ENCODE results near the gene PRSS36. TPM values are rescaled to one million over a fixed set of nuclear protein-coding genes. Genes with fewer than 3 reads are reported as not detected.

PRSS36 gene
- total and polyA plus RNA-seq, 2 of the 4 experiments (the other 2 are of a cell fraction) = 0.18 to 0.55 TPM

DNA sequence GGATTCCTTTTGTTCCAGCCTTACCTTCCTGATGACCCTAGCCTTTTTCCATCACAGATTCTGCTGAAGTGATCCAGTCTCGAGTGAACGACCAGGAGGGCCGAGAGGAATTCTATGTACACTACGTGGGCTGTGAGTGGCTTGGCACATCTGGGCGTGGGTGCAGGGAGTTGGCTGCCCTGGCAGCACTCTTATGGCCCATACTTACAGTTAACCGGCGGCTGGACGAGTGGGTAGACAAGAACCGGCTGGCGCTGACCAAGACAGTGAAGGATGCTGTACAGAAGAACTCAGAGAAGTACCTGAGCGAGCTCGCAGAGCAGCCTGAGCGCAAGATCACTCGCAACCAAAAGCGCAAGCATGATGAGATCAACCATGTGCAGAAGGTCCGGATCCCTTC lies 29.7 kb downstream of the PRSS36 start:
- no peak overlapping the region for H2AK5ac ChIP-seq (ENCODE audit: low read depth, low read length)
- dilution Hi-C loops (cut with HindIII; ENCODE audit: low sequenced_read_pairs, unreplicated experiment) = no loop called here
- H2BK20ac ChIP-seq (ENCODE audit: low read depth, low read length) = no peak overlapping the region
- TF ChIP-seq CEBPB (IDR thresholded peaks at IDR 0.05; ENCODE audit: low read depth, low read length) (no peak), FOS (IDR thresholded peaks at IDR 0.05; ENCODE audit: low read depth, low read length) (no peak), MAZ (IDR thresholded peaks at IDR 0.05; ENCODE audit: borderline replicate concordance, low read depth, low read length) (no peak), CHD1 (IDR thresholded peaks at IDR 0.05; ENCODE audit: low read depth, low read length) (no peak), SMC3 (IDR thresholded peaks at IDR 0.05; ENCODE audit: low read depth, low read length) (no peak), MXI1 (IDR thresholded peaks at IDR 0.05; ENCODE audit: borderline replicate concordance, low read depth, low read length) (no peak), BHLHE40 (IDR thresholded peaks at IDR 0.05; ENCODE audit: low read depth, low read length) (no peak), RAD21 (IDR thresholded peaks at IDR 0.05; ENCODE audit: low read length) (no peak), RCOR1 (IDR thresholded peaks at IDR 0.05; ENCODE audit: insufficient replicate concordance, low read length) (no peak), RFX5 (IDR thresholded peaks at IDR 0.05; ENCODE audit: low read depth, low read length) (no peak), POLR2A (IDR thresholded peaks at IDR 0.05; ENCODE audit: low read depth, low read length) (no peak), MAFK (IDR thresholded peaks at IDR 0.05; ENCODE audit: low read depth, low read length) (no peak), NFE2L2 (IDR thresholded peaks at IDR 0.05; ENCODE audit: low read depth, low read length) (no peak)
- TF ChIP-seq, protein P1, sequence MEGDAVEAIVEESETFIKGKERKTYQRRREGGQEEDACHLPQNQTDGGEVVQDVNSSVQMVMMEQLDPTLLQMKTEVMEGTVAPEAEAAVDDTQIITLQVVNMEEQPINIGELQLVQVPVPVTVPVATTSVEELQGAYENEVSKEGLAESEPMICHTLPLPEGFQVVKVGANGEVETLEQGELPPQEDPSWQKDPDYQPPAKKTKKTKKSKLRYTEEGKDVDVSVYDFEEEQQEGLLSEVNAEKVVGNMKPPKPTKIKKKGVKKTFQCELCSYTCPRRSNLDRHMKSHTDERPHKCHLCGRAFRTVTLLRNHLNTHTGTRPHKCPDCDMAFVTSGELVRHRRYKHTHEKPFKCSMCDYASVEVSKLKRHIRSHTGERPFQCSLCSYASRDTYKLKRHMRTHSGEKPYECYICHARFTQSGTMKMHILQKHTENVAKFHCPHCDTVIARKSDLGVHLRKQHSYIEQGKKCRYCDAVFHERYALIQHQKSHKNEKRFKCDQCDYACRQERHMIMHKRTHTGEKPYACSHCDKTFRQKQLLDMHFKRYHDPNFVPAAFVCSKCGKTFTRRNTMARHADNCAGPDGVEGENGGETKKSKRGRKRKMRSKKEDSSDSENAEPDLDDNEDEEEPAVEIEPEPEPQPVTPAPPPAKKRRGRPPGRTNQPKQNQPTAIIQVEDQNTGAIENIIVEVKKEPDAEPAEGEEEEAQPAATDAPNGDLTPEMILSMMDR (conservative IDR thresholded peaks at IDR 0.05; ENCODE audit: low read depth, low read length) = no peak
- TF ChIP-seq, protein P2, sequence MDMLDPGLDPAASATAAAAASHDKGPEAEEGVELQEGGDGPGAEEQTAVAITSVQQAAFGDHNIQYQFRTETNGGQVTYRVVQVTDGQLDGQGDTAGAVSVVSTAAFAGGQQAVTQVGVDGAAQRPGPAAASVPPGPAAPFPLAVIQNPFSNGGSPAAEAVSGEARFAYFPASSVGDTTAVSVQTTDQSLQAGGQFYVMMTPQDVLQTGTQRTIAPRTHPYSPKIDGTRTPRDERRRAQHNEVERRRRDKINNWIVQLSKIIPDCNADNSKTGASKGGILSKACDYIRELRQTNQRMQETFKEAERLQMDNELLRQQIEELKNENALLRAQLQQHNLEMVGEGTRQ (IDR thresholded peaks at IDR 0.05; ENCODE audit: low read depth, low read length) = no peak
- TF ChIP-seq, protein P3, sequence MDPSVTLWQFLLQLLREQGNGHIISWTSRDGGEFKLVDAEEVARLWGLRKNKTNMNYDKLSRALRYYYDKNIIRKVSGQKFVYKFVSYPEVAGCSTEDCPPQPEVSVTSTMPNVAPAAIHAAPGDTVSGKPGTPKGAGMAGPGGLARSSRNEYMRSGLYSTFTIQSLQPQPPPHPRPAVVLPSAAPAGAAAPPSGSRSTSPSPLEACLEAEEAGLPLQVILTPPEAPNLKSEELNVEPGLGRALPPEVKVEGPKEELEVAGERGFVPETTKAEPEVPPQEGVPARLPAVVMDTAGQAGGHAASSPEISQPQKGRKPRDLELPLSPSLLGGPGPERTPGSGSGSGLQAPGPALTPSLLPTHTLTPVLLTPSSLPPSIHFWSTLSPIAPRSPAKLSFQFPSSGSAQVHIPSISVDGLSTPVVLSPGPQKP (IDR thresholded peaks at IDR 0.05; ENCODE audit: borderline replicate concordance, low read depth, low read length) = no peak
- intact Hi-C loops (cut with micrococcal nuclease) = no loop called here
- H3K9me3 ChIP-seq (ENCODE audit: control insufficient read depth, insufficient read depth, low read length) = no peaks in the 10 kb centered on the region
- CTCF ChIA-PET = interaction anchor here (0.7 kb wide), 1 partner anchor 22 kb away, joined by 3 read pairs; no protein-coding TSS in a partner anchor
- no peak overlapping the region for H2BK120ac ChIP-seq (ENCODE audit: low read depth, low read length)
- H3K4me1 ChIP-seq (ENCODE audit: control insufficient read depth, insufficient read depth, low read length) = 0 out of 2 replicates have a peak, but pooled peaks cover 3% of the 10 kb centered on the region
- H3K23ac ChIP-seq (ENCODE audit: low read depth, low read length) = no peak overlapping the region
- H2AK9ac ChIP-seq (replicated peaks; ENCODE audit: low read depth, low read length, poor library complexity) = no peak overlapping the region
- H3K18ac ChIP-seq (ENCODE audit: low read depth, low read length) = no peak overlapping the region
- no peak overlapping the region for H4K91ac ChIP-seq (ENCODE audit: insufficient read depth, low read depth, low read length)
- no peak overlapping the region for H3K4ac ChIP-seq (ENCODE audit: low read depth, low read length)
- H4K8ac ChIP-seq (ENCODE audit: low read depth in 2 of 2, low read length in 2 of 2) = no peak overlapping the region
- no TSS peak for BruUV-seq (replicated peaks)
- peaks cover 3% of the 10 kb centered on the region; the same call in 1 of the 2 replicates for H3K9me1 ChIP-seq (ENCODE audit: insufficient read depth, low read length)
- ATAC-seq (ENCODE audit: low read depth) (no peak), DNase-seq (no peak)
- no peak overlapping the region for H3K27ac ChIP-seq (ENCODE audit: insufficient read depth, low read length)
- no peak overlapping the region for H2AFZ ChIP-seq (replicated peaks; ENCODE audit: low read length, poor library complexity)
- peaks cover 22 to 47% of the 10 kb centered on the region in 2 experiments for H3K79me1 ChIP-seq (ENCODE audit: low read depth in 1 of 2, low read length in 2 of 2)
- no peak overlapping the region for H3K14ac ChIP-seq (replicated peaks; ENCODE audit: low read depth, low read length)
- no peak overlapping the region for H3K9ac ChIP-seq (ENCODE audit: low read depth, low read length)
- no peak overlapping the region for H3K4me3 ChIP-seq (ENCODE audit: insufficient read depth, low read depth, low read length)
- no peaks in the 10 kb centered on the region for H3K27me3 ChIP-seq (ENCODE audit: control insufficient read depth, insufficient read depth, low read length)
- peaks cover 17% of the 10 kb centered on the region for H3K36me3 ChIP-seq (ENCODE audit: control insufficient read depth, insufficient read depth, low read length)
- POLR2A ChIA-PET (ENCODE audit: unreplicated experiment) = no interaction called here
- no peak overlapping the region for H3K4me2 ChIP-seq (ENCODE audit: low read depth, low read length)
- H2BK5ac ChIP-seq (ENCODE audit: low read depth, low read length, poor library complexity, severe bottlenecking) = no peak overlapping the region
- 92% methylated on average over 10 of the region's 16 CpGs; no CpG with 5 or more reads in 1 of the 2 experiments for WGBS, 2 experiments (ENCODE audit: extremely low coverage in 2 of 2, insufficient read length in 1 of 2)
- no peak overlapping the region for H4K5ac ChIP-seq (ENCODE audit: low read depth, low read length)
- in situ Hi-C loops (cut with MboI; ENCODE audit: low sequenced_read_pairs) = no loop called here
- no peak overlapping the region for H2BK15ac ChIP-seq (ENCODE audit: low read depth, low read length)
- H4K20me1 ChIP-seq (ENCODE audit: insufficient read depth, low read length) = peaks cover 9% of the 10 kb centered on the region
- no peak overlapping the region for H3K56ac ChIP-seq (ENCODE audit: extremely low read depth, insufficient read depth, low read length)
